Ammon's horn (tissue), 1 donor: ENCODE results near the gene ATP1A4.
"Not testable (repeated sequence)": the region's sequence is repeated elsewhere in the genome, so short reads cannot be mapped to it uniquely, and the experiment has no call there.

ENCODE experiments used
- DNase-seq: peaks from one replicate; pipeline ENCODE4 v3.0.0-alpha.2; 2016; ENCODE audit warnings: low spot score

The ATP1A4 gene

DNA sequence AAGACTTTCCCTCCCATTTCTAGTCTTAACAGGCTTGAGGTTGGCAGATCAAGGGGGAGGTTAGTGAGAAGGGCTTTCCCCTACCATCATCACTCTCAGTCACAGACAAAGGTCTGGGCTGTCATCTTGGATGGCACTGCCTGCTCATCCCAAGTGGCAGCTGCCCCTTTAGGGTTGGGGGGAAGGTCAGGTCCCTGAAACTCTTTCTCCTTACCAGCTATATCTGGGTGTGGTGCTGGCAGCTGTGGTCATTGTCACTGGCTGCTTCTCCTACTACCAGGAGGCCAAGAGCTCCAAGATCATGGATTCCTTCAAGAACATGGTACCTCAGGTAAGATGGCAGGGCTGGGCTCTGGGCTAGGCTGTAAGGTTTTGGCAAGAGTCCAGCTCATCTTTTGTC is 27.7 kb upstream of the ATP1A4 start:
- no peak for DNase-seq

DNA sequence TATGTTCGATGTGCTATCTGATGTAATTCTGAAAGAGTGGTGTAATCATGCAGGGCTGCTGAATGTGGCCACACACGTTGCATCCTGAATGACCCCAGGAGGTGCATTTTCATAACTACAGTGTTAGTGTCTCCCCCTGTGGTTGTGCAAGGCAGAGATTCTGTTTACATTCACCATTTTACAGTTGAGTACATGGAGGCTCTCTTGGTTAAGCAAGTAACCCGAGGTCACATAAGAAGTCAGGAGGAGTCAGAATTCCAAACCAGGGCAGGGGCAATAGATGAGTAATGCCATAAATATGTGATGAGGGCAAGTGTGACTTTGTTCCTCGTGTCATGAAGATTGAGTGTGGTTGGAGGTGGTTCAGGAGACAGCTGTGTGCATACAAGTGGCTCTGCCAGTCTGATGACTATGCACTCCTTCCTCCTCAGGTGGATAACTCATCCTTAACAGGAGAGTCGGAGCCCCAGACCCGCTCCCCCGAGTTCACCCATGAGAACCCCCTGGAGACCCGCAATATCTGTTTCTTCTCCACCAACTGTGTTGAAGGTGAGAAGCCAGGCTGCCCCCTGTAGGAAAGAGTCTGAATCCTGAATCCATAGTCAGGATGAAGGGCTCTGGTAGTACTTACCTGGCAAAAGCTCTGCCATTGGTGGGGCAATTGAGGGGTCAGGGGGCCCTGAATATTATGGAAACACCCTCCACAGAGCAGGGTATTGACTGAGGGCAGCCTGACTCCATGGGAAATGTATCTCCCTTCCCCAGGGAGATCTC is 26.5 kb upstream of the ATP1A4 start:
- DNase-seq: no peak

DNA sequence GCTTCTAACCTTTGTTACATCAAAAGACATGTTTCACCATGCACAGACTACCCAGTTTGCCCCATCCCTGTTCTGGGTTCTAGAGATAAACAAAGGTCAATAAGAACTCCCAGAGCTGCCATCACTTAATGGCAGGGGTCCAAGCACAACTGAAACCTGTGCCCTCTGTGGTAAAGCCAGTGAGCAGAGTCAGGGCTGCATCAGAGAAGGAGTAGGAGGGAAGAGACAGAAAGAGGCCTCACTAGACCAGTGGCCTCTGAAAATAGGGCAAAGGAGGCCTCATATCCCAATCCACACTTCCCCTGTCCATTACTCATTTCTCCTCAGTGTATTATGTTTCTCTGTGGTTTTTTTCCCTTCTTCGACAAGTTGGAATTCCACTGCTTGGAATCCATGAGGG is 25.7 kb upstream of the ATP1A4 start:
- no peak for DNase-seq

DNA sequence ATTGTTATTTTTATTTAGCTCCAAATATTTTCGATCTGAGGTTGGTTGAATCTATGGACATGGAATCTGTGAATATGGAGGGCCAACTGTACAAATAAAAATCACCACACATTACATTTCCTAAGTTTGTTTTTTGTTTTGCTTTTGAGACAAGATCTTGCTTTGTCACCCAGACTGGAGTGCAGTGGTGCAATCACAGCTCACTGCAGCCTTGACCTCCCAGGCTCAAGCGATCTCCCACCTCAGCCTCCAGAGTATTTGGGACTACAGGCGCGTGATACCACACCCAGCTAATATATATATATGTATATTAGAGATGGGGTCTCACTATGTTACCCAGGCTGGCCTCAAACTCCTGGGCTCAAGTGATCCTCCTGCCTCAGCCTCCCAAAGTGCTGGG is 25.1 kb upstream of the ATP1A4 start:
- not testable (repeated sequence) for DNase-seq

DNA sequence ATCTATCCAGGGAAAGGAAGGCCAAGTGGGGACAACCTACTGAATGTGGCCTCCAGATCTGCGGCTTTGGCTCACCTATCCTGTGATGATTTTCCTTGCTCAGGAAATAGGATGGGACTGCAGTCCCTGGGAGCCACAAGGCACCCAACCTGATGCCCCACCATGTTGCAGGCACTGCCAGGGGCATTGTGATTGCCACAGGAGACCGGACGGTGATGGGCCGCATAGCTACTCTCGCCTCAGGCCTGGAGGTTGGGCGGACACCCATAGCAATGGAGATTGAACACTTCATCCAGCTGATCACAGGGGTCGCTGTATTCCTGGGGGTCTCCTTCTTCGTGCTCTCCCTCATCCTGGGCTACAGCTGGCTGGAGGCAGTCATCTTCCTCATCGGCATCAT is 24.0 kb upstream of the ATP1A4 start:
- no peak for DNase-seq

DNA sequence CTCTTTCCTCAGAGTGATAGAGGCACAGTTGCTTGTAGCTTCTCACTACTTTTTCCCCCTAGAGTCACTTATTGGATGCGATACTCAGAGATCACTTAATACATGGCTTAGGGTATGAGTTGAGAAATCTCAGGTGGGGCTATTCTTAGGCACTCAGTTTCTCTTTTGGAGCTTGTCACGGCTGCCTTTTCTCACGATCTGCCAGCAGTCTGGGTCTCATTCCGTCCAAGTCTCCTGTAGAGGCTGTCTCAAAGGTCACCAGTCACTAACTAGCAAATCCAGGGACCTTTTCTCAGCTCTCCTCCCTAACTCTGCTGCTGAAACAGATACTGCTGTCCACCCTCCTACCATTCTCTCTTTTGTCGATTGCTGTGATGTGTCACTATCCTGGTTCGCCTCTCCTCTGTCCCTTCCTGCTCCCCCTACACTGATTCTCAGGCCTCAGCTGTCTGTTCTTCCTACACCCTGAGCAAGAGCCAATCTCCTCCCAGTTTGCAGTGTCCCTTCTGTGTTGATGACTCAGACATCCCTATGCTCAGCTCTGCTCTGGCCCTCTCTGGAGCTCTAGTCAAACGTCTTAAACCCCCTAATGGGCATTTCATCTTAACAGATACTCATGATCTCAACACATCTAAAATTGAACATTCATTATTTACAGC is 23.4 kb upstream of the ATP1A4 start:
- no peak for DNase-seq

DNA sequence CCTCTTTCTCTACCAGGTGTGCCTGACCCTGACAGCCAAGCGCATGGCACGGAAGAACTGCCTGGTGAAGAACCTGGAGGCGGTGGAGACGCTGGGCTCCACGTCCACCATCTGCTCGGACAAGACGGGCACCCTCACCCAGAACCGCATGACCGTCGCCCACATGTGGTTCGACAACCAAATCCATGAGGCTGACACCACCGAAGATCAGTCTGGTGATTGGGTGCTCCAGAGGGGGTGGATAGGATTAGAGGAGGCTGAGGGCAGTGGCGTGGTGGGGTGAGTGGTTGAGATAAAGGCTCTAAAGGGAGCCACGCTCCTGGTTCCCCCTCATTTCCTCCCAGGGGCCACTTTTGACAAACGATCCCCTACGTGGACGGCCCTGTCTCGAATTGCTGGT is 22.8 kb upstream of the ATP1A4 start:
- DNase-seq: no peak

DNA sequence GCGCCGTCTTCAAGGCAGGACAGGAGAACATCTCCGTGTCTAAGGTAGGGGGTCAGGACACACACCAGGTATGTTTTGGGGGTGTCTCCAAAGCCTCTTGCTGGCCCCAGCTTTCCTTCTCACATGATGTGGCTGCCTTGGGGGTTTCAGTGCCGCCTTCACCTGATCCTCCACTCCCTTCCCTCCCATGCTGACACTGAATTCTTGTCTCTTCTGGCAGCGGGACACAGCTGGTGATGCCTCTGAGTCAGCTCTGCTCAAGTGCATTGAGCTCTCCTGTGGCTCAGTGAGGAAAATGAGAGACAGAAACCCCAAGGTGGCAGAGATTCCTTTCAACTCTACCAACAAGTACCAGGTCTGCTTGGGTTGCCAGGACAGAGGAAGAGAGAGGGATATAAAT is 22.4 kb upstream of the ATP1A4 start:
- DNase-seq: no peak

DNA sequence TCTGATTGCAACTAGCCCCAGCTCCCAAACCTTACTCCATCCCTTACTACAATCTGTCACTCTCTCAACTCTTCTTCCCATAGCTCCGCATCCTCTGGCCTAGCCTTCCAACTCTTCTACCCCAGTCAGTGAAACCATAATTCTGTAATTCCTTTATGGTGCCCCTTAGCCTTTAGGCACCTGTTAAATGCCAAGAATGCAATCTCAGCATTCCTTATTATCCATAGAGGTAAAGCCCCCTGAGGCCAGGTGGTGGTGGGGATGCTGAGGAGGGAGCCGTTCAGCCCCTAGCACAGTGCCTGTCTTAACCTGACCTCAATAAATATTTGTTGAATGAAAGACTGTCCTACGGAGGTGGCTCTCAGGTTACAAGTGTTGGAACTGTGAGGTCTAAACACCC is 21.8 kb upstream of the ATP1A4 start:
- no peak for DNase-seq

DNA sequence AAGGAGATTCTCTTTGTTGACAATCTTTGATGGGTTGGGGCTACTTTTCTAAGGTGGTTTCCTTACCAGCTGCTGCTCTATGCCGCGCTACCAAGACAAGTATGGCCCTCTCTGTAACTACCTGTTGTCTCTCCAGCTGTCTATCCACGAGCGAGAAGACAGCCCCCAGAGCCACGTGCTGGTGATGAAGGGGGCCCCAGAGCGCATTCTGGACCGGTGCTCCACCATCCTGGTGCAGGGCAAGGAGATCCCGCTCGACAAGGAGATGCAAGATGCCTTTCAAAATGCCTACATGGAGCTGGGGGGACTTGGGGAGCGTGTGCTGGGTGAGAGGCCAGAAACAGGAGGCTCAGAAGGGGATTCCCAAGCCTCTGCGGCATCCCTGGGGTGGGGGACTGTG is 21.4 kb upstream of the ATP1A4 start:
- DNase-seq: no peak

DNA sequence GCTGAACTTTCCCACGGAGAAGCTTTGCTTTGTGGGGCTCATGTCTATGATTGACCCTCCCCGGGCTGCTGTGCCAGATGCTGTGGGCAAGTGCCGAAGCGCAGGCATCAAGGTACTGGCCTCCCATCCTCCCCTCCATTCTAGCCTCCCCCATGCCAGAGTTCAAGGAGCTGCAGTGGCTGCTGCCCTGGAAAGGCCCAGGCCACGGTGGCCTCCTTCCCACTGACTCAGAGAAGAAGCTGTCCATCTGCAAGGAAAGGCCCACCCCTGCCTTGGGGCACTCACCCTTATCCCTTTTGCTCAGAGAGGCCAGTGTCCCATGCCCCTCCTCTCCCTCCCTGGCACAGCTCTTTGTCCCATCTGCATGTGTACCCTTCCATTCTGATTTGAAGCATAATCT is 20.9 kb upstream of the ATP1A4 start:
- no peak for DNase-seq

DNA sequence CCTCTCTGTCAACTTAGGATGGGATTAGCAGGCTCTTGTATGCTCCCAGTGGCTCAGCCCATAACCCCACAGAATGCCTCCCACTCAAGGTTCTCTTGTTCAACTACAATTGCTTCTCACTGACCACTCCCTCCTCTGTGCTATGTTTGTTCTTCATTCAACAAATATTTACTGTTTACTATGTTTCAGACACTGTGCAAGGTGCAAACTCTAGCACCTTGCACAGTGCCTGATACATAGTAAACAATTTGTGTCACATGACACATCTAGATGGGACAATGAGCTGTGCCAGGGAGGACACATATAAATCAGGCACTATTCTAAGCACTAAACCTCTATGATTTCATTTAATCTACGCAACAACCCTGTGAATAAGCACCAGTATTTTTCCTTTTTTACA is 20.5 kb upstream of the ATP1A4 start:
- no peak for DNase-seq

DNA sequence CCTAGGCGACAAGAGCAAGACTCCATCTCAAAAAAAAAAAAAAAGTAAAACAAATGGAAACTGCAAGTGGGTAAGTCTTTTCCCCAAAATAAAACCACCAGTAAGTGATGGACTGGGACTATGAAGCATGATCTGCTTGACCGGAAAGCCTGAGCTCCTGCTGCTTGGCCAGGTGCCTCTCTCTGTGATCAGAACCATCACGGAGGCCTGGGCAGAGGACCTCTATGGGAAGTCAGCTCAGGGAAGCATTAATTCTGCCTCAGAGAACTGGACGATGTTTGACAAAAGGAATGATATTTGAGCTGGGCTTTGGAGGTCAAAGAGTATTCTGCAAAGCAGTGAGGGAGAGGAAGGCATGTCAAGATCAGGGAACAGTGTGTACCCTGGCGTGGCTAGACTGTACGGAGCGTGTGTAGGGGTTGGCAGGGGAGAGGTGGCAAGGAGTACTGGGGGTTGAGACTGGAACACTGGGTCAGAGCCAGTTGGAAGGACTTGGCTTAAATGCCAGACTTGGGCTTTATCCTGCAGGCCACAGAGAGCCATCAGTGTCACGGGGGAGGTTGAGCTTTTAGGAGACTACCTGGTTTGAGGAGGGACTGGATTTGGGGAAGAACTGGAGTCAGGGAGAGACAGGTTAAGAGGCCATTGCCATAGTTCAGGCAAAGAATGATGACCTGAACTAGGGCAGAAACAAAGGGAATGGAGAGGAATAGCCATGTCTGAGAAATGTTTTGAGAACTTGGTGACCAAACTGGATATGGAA is 19.4 kb upstream of the ATP1A4 start:
- peak; percentile 63 for DNase-seq

DNA sequence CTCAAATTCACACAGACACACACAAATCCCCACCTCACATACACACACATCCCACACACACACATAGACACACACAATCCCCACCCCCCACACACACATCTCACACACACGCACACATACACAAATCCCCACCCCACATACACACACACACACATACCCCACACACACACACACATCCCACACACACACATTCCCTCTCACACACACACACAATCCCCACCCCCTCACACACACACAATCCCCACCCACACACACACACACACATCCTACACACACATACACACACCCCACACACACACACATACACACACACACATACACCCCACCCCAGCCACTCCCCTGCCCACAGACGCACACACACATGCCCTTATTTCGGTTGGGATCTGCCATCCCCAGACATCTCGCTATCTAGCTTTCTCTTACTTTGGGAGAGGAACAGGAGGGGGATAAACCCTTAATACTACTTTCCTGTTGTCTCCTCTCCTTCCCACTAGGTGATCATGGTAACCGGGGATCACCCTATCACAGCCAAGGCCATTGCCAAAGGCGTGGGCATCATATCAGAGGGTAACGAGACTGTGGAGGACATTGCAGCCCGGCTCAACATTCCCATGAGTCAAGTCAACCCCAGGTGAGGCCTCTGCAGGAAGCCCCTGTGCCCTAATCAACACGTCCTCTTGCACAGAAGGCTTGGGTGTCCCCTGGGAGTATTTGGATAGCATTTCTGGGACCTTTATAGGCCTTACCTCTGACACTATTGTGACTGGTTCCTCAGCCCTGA is 17.2 kb upstream of the ATP1A4 start:
- DNase-seq: no peak

DNA sequence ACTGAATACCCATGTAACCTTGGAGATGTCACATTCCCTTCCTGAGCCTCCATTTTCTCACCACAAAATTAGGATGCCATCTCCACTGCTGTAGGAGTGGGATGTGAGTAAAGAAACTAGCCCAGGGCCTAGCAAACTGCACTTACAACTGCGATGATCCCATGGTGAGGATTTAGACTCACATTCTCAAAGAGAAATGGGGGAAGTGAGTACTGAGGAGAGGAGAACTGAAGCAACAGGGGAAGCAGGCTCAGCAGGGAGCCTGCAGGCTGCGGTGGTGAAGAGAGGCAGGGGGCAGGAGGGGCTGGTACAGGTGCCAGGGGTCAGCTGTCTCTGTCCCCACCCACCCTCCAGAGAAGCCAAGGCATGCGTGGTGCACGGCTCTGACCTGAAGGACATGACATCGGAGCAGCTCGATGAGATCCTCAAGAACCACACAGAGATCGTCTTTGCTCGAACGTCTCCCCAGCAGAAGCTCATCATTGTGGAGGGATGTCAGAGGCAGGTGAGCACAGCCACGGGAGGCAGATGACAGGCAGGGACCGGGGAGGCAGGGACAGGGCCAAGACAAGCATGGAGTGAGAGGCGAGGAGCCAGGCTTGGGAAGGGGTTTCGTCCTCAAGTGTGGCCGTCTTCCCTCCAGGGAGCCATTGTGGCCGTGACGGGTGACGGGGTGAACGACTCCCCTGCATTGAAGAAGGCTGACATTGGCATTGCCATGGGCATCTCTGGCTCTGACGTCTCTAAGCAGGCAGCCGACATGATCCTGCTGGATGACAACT is 16.4 kb upstream of the ATP1A4 start:
- DNase-seq: no peak

DNA sequence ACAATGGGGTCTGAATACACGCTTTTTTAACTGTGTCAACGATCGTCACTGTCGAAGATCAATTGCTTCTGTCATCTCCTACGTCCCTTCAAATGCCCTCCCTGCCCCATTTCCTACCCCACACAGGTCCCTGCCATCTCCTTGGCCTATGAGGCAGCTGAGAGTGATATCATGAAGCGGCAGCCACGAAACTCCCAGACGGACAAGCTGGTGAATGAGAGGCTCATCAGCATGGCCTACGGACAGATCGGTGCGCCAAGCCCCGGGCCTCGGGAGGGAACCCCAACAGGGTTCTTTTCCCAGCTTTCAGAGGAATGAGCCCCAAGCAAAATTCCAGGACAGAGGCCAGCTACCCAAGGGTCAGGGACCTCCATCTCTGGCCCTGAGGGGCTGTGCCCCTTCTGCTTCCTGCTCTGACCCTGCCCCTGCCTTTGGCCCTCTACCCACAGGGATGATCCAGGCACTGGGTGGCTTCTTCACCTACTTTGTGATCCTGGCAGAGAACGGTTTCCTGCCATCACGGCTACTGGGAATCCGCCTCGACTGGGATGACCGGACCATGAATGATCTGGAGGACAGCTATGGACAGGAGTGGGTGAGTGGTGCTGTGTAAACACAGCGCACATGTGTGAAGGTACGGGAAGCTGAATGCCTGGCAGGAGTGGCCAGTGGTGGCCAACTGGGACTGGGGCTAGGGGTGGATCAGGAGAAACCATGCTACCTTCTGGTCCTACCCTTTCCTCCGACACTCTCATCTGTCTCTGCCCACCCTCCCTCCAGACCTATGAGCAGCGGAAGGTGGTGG is 15.1 kb upstream of the ATP1A4 start:
- DNase-seq: no peak

DNA sequence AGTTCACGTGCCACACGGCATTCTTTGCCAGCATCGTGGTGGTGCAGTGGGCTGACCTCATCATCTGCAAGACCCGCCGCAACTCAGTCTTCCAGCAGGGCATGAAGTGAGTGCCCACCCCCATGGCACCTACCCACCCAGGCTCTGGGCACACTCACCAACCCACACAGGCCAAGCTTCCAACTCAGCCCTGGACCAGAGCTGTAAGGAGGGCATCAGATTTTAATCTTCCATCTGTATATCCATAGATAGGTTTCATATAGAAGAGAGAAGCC is 14.5 kb upstream of the ATP1A4 start:
- no peak for DNase-seq

DNA sequence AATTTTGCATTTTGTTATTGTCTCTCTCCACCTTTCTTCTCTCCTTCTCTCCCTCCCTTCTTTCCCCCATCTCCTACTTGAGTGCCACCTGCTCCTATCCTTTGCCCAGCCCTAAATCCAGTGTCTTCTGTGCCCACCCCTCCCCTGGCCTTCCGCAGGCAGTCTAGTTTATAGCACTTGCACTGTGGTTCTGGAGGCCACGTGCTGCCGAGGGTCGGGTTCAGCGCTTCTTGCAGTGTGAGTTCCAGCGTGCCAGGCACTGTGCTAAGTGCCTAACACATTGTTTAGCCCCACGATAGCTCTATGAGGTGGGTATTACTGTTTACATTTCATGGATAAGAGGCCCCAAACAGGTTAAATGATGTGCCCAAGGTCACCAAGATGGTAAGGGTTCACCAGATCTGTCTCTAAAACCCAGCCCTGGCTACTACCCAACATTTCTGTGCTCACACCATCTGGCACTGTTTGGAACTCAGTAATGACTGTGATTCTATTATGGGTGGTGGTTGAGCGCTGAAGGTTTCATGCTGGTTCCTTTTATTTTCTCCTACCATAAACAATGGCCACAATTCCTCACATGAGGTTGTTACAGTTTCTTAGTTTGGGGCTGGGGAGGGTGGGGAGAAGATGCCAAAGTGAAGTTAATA is 14.1 kb upstream of the ATP1A4 start:
- DNase-seq: no peak

DNA sequence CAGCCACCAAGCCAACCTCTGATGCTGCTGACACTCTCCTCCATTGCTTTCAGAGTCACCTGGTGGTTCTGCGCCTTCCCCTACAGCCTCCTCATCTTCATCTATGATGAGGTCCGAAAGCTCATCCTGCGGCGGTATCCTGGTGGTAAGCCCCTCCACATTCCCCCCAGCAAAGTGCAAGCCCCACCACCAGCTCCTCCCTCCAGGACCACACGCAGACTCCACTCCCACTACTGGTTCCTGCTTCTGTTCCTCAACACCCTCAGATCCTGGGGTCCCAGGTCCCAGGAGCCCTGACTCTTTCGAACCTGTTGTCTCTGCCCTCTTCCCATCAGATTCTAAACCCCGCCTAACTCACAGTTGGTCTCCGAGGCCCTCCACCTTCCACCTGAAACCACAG is 11.6 kb upstream of the ATP1A4 start:
- no peak for DNase-seq

DNA sequence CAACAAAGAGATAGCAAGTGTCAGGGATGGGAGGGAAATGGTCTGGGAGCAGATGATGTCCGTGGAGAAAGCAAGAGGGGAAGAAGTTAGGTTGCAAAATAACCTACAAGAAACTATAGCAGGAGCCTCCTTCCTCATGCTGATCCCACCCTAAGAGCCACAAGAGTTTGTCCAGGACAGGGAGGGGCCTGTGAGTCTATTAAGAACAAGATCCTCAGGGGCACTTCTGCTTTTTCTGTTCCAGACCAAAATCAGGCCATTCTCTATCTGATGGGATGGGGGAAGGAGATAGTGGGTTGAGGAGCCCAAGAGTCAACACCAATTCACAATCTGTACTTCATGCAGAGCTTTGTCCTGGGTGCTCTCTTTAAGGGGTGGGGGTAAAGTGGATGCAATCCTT is 7.7 kb upstream of the ATP1A4 start:
- peak; percentile 55 for DNase-seq

DNA sequence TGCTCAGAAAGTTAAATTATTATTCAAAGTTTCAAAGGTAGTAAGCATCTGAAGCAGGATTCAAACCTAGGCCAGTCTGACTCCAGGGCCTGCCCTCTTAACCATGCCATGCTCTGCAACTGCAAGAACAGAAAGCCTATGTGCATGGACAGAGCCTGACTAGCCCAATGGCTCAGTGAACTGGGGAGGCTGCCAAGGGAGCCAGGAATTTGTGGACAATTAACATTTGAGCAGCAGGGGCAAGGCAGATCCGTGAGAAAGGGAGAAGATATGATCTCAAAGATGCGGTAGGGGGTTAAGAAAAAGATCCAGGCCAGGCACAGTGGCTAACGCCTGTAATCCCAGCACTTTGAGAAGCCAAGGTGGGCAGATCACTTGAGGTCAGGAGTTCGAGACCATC is 6.5 kb upstream of the ATP1A4 start:
- no peak for DNase-seq
